Naive thymus-derived CD4-positive, alpha-beta T cell (primary cell): ENCODE measurements around the gene EIF4EBP2. TPM values are rescaled to one million over a fixed set of nuclear protein-coding genes. Genes with fewer than 3 reads are reported as not detected.
A peak's percentile ranks its signal among the peaks of the same experiment; 100 is the strongest.

Experiments used
- ATAC-seq: fragments of 150-1000 bp; cut with Tn5 transposase; 2 replicates; pipeline ENCODE4 v1.10.0; 2021; ENCODE audit warnings: mild to moderate bottlenecking, moderate library complexity
- CTCF ChIA-PET: fragments of 350-600 bp; sonication (Branson Sonifier 250); formaldehyde crosslinking; loops from one replicate; lab custom pipeline; 2021; ENCODE audit warnings: antibody characterized with exemption; lab: Charles Lee
- POLR2A ChIA-PET: fragments of 350-600 bp; sonication (Branson Sonifier 250); formaldehyde crosslinking; loops from one replicate; lab custom pipeline; 2021; ENCODE audit warnings: antibody characterized with exemption, inconsistent platforms; lab: Charles Lee
- DNase-seq, 9 donors: peaks; one replicate each; pipeline versions ENCODE4 v3.0.0 to v3.0.0-alpha.2; 2020 to 2022; ENCODE audit warnings: mixed read lengths in 1 of 9
- H3K27ac ChIP-seq: one replicate; pipeline ENCODE4 v1.7.0; 2013; ENCODE audit warnings: mild to moderate bottlenecking, low read depth, low read length, moderate library complexity
- H3K27me3 ChIP-seq, 2 donors: one replicate each; pipeline ENCODE4 v1.7.0; 2013; ENCODE audit warnings: low read length in 2 of 2, mild to moderate bottlenecking in 2 of 2, moderate library complexity in 2 of 2; ENCODE audit not compliant: control insufficient read depth in 2 of 2, insufficient read depth in 2 of 2
- H3K36me3 ChIP-seq, 3 experiments: 1 replicate in 2 of 3; 2 replicates in 1 of 3; pipeline ENCODE4 v1.7.0; 2013; ENCODE audit warnings: low read length in 3 of 3, mild to moderate bottlenecking in 3 of 3, moderate library complexity in 1 of 3; ENCODE audit not compliant: insufficient read depth in 3 of 3, control insufficient read depth in 2 of 3
- H3K4me1 ChIP-seq, 2 donors: one replicate each; pipeline ENCODE4 v1.7.0; 2013; ENCODE audit warnings: low read length in 2 of 2, mild to moderate bottlenecking in 2 of 2, moderate library complexity in 1 of 2; ENCODE audit not compliant: control insufficient read depth in 2 of 2, insufficient read depth in 2 of 2
- H3K4me3 ChIP-seq: 2 replicates; pipeline ENCODE4 v1.7.0; 2013; ENCODE audit warnings: mild to moderate bottlenecking, low read length
- H3K9me3 ChIP-seq, 3 experiments: 1 replicate in 2 of 3; 2 replicates in 1 of 3; pipeline ENCODE4 v1.7.0; 2013; ENCODE audit warnings: low read length in 3 of 3; ENCODE audit not compliant: control insufficient read depth in 2 of 3
- H3K27ac Mint-ChIP-seq, 9 donors: one replicate each; pipeline ENCODE4 v1.8.0; 2020 to 2022; ENCODE audit warnings: mixed read lengths in 9 of 9, mild to moderate bottlenecking in 8 of 9, moderate library complexity in 5 of 9, inconsistent platforms in 2 of 9
- H3K27me3 Mint-ChIP-seq, 5 donors: one replicate each; pipeline ENCODE4 v1.8.0; 2021 to 2022; ENCODE audit warnings: mixed read lengths in 5 of 5, mild to moderate bottlenecking in 1 of 5
- H3K36me3 Mint-ChIP-seq, 5 donors: one replicate each; pipeline ENCODE4 v1.8.0; 2020 to 2022; ENCODE audit warnings: mixed read lengths in 5 of 5, mild to moderate bottlenecking in 3 of 5, inconsistent platforms in 1 of 5
- H3K4me1 Mint-ChIP-seq, 7 donors: one replicate each; pipeline ENCODE4 v1.8.0; 2020 to 2022; ENCODE audit warnings: mixed read lengths in 7 of 7, mild to moderate bottlenecking in 3 of 7, inconsistent platforms in 1 of 7
- H3K4me3 Mint-ChIP-seq, 10 donors: one replicate each; pipeline ENCODE4 v1.8.0; 2020 to 2022; ENCODE audit warnings: mild to moderate bottlenecking in 10 of 10, mixed read lengths in 10 of 10, moderate library complexity in 6 of 10, inconsistent platforms in 2 of 10
- H3K9me3 Mint-ChIP-seq, 11 donors: one replicate each; pipeline ENCODE4 v1.8.0; 2020 to 2022; ENCODE audit warnings: mixed read lengths in 11 of 11, mild to moderate bottlenecking in 4 of 11, inconsistent platforms in 1 of 11, moderate library complexity in 1 of 11
- intact Hi-C, 2 donors: fragments of 100-400 bp; cut with micrococcal nuclease; formaldehyde crosslinking; loops; one replicate each; pipeline ENCODE4 v1.15.1; 2023
- polyA plus RNA-seq, 2 donors: library from polyadenylated mRNA; unstranded; fragments of 300-500 nt; fragmentation: Illumina TruSeq; gene quantifications; one replicate each; pipeline ENCODE4 v1.2.3, GENCODE V29; 2021
- total RNA-seq, 6 experiments: library from RNA in 5 of 6; stranded (reverse) in 5 of 6; gene quantifications; 1 replicate in 5 of 6; 2 replicates in 1 of 6; pipeline ENCODE4 v1.2.3 and lab custom pipeline; 2021 to 2026

The EIF4EBP2 gene, protein sequence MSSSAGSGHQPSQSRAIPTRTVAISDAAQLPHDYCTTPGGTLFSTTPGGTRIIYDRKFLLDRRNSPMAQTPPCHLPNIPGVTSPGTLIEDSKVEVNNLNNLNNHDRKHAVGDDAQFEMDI
- total RNA-seq (10 to 100 TPM; 33.5 to 52.1 (median 45.2) TPM), polyA plus RNA-seq (10 to 100 TPM; 52.5 to 54.3 TPM), total RNA-seq (lab: John Stamatoyannopoulos, UW) (105 reads per million, percentile 85 among the genes with 10 or more reads in this experiment)

DNA sequence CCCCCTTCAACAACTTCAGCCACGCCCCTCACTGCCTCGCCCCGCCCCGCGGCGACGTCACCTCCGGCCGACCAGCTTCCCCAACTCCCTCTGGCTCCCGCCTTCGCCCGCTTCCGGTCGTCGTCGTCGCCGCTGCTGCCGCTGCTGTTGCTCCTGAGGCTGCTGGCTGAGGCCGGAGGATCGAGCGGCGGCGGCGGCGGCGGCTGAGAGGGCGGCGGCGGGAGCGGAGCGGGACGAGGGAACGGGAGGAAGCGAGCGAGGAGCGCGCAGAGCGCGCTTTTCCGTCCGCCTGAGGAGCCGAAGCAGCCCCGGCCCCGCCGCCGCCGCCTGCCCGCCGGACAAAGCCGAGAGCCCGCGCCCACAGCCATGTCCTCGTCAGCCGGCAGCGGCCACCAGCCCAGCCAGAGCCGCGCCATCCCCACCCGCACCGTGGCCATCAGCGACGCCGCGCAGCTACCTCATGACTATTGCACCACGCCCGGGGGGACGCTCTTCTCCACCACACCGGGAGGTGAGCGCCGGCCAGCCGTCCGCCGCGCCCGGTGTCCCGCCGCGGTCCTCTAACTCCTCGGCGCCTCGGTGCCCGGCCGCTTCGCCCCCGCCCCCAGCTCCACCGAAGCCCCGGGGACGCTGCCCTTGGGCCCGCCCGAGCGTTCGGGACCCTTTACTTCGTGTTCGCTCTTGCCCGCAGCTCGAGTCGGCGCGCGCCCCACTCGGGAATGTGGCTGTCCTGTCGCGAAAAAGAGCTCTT lies at the start of gene EIF4EBP2:
EIF4EBP2 (plus strand) TSS at position 110 of the 751 bp plus-strand sequence; CDS start at position 367, 257 bp downstream.
- H3K4me3 ChIP-seq = peak within 1 kb of the TSS; percentile 82
- H3K4me1 Mint-ChIP-seq = peaks cover 30 to 53% (median 44%) of the 10 kb centered on the region in 7 donors
- peak within 1 kb of the TSS; percentile 86 for H3K27ac ChIP-seq
- H3K4me1 ChIP-seq = peaks cover 13 to 24% of the 10 kb centered on the region in 2 donors
- no peaks in the 10 kb centered on the region for H3K36me3 ChIP-seq
- intact Hi-C loops = loop anchor here (1.0 to 10.0 kb wide), 14 partner anchors 15 to 1448 kb away; partner anchors contain the start of genes LRRC20 (in 2 of the 2), PCBD1 (in 2 of the 2), PPA1 (in 2 of the 2) and SAR1A (in 2 of the 2)
- H3K27me3 Mint-ChIP-seq = peaks cover 0 to 3% (median 0%) of the 10 kb centered on the region in 5 donors
- H3K4me3 Mint-ChIP-seq = peak within 1 kb of the TSS; percentile 91 to 99 (median 96)
- DNase-seq (peak; percentile 95 to 100 (median 98)), ATAC-seq (peak; percentile 98)
- no peaks in the 10 kb centered on the region for H3K27me3 ChIP-seq
- ChIA-PET CTCF (interaction anchor here (0.7 to 1.0 kb wide), 4 partner anchors 9 to 183 kb away, joined by 3 to 4 read pairs (median 3); no protein-coding TSS in a partner anchor), POLR2A (interaction anchor here (0.7 to 2.8 kb wide), 21 partner anchors 8 to 311 kb away, joined by 3 to 13 read pairs (median 6); partner anchors contain the start of genes LRRC20, PPA1, SAR1A and TYSND1)
- no peaks in the 10 kb centered on the region for H3K9me3 ChIP-seq
- peak within 1 kb of the TSS; percentile 88 to 97 (median 94) for H3K27ac Mint-ChIP-seq
- H3K36me3 Mint-ChIP-seq = peaks cover 0 to 12% (median 4%) of the 10 kb centered on the region in 5 donors
- H3K9me3 Mint-ChIP-seq = no peaks in the 10 kb centered on the region

DNA sequence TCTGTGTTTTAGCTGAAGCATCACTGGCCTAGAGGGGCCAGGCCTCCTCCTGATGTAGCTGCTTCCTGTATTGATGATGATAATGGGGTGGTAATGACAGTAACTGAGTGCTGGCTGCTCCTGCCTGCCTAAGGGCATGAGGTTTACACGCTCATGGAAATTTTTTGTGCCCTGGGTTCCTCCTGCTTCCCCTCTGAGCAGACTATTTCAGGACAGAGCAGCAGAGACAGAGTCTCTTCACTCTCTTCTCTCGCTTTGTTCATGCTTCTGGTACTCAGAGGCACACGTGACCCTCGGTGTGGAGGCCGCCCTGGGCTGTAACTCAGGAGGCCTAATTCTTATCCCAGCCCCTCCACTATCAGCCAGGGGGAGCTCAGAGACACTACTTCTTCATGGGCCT lies 49.4 kb upstream of the EIF4EBP2 start:
- POLR2A ChIA-PET = no interaction called here
- H3K4me3 ChIP-seq = no peak overlapping the region
- no peaks in the 10 kb centered on the region for H3K27me3 ChIP-seq
- Mint-ChIP-seq H3K4me3 (no peak overlapping the region), H3K9me3 (no peaks in the 10 kb centered on the region), H3K27me3 (no peaks in the 10 kb centered on the region), H3K4me1 (peaks cover 0 to 38% (median 4%) of the 10 kb centered on the region in 7 donors), H3K27ac (no peak overlapping the region), H3K36me3 (peaks cover 0 to 4% (median 0%) of the 10 kb centered on the region in 5 donors)
- intact Hi-C loops = no loop called here
- H3K9me3 ChIP-seq = no peaks in the 10 kb centered on the region
- no peaks in the 10 kb centered on the region for H3K36me3 ChIP-seq
- H3K4me1 ChIP-seq = no peaks in the 10 kb centered on the region
- no peak overlapping the region for H3K27ac ChIP-seq
- CTCF ChIA-PET = no interaction called here
- no peak for ATAC-seq
- no peak for DNase-seq

DNA sequence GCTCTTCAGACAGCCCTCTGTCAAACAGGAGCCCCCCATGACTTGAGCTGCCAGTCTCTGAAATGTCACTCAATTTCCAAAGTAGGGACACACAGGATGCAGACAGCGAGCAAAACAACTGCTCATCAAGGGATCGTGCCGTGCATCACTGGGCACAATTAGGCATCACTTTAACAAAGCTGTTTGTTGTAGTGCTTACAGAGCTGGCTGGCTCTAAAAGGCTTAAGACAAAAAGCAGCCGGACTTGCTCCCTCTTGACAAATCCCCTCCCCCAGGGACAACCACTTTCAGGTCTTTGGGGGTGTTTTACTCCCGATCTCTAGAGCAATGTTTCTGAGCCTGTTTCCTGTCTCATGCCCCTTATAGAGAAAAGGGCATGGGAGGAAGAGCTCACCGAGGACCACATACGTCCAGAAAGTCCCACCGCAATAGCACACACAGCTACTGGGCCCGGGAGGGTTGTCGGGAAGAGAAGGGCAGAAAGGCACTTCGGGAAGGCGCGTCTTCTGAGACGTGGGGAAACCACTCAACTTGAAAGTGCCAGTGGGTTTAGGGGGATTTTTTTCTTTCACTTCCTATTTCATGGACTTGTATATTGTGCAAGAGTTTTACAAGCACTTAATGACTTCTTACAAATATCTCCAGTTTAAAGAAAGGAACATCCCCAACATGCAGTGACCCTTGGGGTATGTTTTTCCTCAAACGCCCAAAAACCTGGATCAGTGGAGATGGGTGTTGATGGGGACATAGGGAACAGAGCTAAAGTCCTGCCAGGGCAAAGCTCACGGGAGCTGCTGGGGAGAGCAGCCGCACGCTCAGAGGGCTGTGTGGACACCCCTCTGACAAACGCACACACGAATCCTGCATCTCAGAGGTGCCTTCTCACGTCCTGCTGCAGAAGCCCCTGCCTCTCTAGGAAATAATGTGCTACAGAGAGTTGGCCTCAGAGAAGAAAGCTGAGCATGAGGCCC lies 48.6 kb upstream of the EIF4EBP2 start:
- no peak overlapping the region for H3K27ac ChIP-seq
- POLR2A ChIA-PET = no interaction called here

DNA sequence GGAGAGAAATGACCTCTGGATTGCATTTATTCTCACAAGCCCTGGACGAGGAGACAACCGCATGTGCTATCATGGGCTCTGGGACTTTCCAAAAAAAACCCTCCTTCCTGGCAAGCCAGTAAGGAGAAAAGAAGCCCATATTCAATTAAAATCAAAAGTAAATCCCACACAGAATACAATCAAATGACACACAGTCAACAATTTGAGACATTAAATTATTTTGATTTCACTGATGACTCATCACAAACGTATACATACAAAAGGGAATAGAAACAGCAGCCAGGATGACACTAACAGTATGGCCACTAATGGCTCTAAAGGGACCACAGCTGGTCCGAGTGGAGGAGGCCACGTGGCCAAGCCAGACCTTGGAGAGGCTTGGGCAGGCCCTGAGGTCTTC lies 46.4 kb upstream of the EIF4EBP2 start:
- H3K9me3 ChIP-seq = no peaks in the 10 kb centered on the region
- peaks cover 0 to 3% (median 0%) of the 10 kb centered on the region in 5 donors for H3K27me3 Mint-ChIP-seq
- no peak overlapping the region for H3K4me3 Mint-ChIP-seq
- POLR2A ChIA-PET = no interaction called here
- peaks cover 0 to 39% (median 4%) of the 10 kb centered on the region in 7 donors for H3K4me1 Mint-ChIP-seq
- H3K36me3 Mint-ChIP-seq = peaks cover 0 to 6% (median 3%) of the 10 kb centered on the region in 5 donors
- H3K27ac ChIP-seq = no peak overlapping the region
- intact Hi-C loops = no loop called here
- no peak overlapping the region for H3K27ac Mint-ChIP-seq
- H3K4me3 ChIP-seq = no peak overlapping the region
- no peaks in the 10 kb centered on the region for H3K4me1 ChIP-seq
- ATAC-seq = peak; percentile 75
- H3K27me3 ChIP-seq = no peaks in the 10 kb centered on the region
- CTCF ChIA-PET = no interaction called here
- H3K36me3 ChIP-seq = no peaks in the 10 kb centered on the region
- H3K9me3 Mint-ChIP-seq = no peaks in the 10 kb centered on the region
- no peak for DNase-seq

More for the DNA sequence above, 48.6 kb upstream of the EIF4EBP2 start:
- no peaks in the 10 kb centered on the region for H3K36me3 ChIP-seq
- intact Hi-C loops = no loop called here
- Mint-ChIP-seq H3K27me3 (no peaks in the 10 kb centered on the region), H3K4me3 (peak overlapping the region in 1 of 10 donors; percentile 82), H3K27ac (peak overlapping the region in 2 of 9 donors; percentile 80 to 87), H3K4me1 (peaks cover 0 to 38% (median 4%) of the 10 kb centered on the region in 7 donors), H3K36me3 (peaks cover 0 to 4% (median 0%) of the 10 kb centered on the region in 5 donors), H3K9me3 (no peaks in the 10 kb centered on the region)
- CTCF ChIA-PET = interaction anchor here (1.0 kb wide), 1 partner anchor 134 kb away, joined by 4 read pairs; no protein-coding TSS in a partner anchor
- DNase-seq (no peak), ATAC-seq (peak; percentile 59)
- no peaks in the 10 kb centered on the region for H3K4me1 ChIP-seq
- no peaks in the 10 kb centered on the region for H3K27me3 ChIP-seq
- no peak overlapping the region for H3K4me3 ChIP-seq
- H3K9me3 ChIP-seq = no peaks in the 10 kb centered on the region

DNA sequence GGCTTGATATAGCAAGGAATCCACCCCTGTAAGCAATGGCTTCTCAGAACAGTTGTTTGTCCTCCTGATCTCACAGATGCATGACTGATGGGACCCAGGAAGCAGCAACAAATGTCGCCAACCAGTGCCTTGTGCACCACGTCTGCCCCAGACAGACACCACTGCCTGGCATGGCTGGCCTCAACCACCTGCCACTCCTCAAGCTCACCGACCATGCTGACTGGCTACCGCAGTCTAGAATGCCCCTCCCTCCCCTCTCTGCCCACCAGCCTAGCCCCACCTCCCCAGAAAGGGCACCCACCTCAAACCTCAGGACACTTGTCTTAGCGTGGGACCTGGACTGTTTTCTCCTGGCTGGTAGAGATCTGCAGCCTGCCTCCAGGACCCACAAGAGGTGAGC lies 45.5 kb upstream of the EIF4EBP2 start:
- POLR2A ChIA-PET = interaction anchor here (1.4 kb wide), 1 partner anchor 135 kb away, joined by 3 read pairs; no protein-coding TSS in a partner anchor
- H3K4me1 ChIP-seq = no peaks in the 10 kb centered on the region
- intact Hi-C loops = no loop called here

More for the DNA sequence above, 45.5 kb upstream of the EIF4EBP2 start:
- Mint-ChIP-seq H3K27me3 (peaks cover 0 to 3% (median 0%) of the 10 kb centered on the region in 5 donors), H3K36me3 (peaks cover 0 to 6% (median 3%) of the 10 kb centered on the region in 5 donors), H3K27ac (no peak overlapping the region), H3K9me3 (no peaks in the 10 kb centered on the region), H3K4me3 (no peak overlapping the region), H3K4me1 (peaks cover 0 to 38% (median 4%) of the 10 kb centered on the region in 7 donors)
- no peak for DNase-seq
- Histone ChIP-seq H3K4me3 (no peak overlapping the region), H3K36me3 (no peaks in the 10 kb centered on the region), H3K27ac (no peak overlapping the region), H3K27me3 (no peaks in the 10 kb centered on the region), H3K9me3 (no peaks in the 10 kb centered on the region)
- CTCF ChIA-PET = interaction anchor here (1.4 to 1.6 kb wide), 2 partner anchors 137 to 139 kb away, joined by 3 to 11 read pairs; no protein-coding TSS in a partner anchor
- ATAC-seq = no peak
